Activated T-helper 9 cell treated with anti-CD3 and anti-CD28 coated beads, Interleukin-2, amount 50 U/mL, for 16 hours (primary cell): ENCODE data around the gene BTBD19.
"Not testable (repeated sequence)": the region's sequence is repeated elsewhere in the genome, so short reads cannot be mapped to it uniquely, and the experiment has no call there.

ENCODE experiments used
- DNase-seq: peaks from one replicate; pipeline ENCODE4 v3.0.0-alpha.2; 2020; ENCODE audit warnings: low read depth

Gene BTBD19

GRCh38 chr1:44787506-44787905 is 20.8 kb upstream of the BTBD19 start:
- DNase-seq, result no peak

- DNase-seq, result no peak
Observed at GRCh38 chr1:44788120-44788860, 20.0 kb upstream of the BTBD19 start, which contains the start of gene BEST4. Gene BEST4, minus strand, starts transcription at chr1:44788170. Its CDS starts 465 bp downstream, at chr1:44787705.

- DNase-seq, result no peak
Observed at GRCh38 chr1:44790968-44791801, 17.1 kb upstream of the BTBD19 start.

GRCh38 chr1:44792736-44793502 is 15.4 kb upstream of the BTBD19 start:
- no peak for DNase-seq

GRCh38 chr1:44797886-44798285 is 10.4 kb upstream of the BTBD19 start:
- not testable (repeated sequence) for DNase-seq

GRCh38 chr1:44798481-44799365 is 9.6 kb upstream of the BTBD19 start:
- no peak for DNase-seq

GRCh38 chr1:44799770-44800584 is 8.3 kb upstream of the BTBD19 start, which contains the start of gene PLK3:
Gene PLK3, plus strand, starts transcription at chr1:44800377. Its CDS starts 87 bp downstream, at chr1:44800464.
- peak; percentile 96 for DNase-seq

GRCh38 chr1:44801491-44802305 is 6.6 kb upstream of the BTBD19 start:
- DNase-seq, result no peak

- DNase-seq, result no peak
Observed at GRCh38 chr1:44802306-44803061, 5.8 kb upstream of the BTBD19 start.

GRCh38 chr1:44803062-44803311 is 5.3 kb upstream of the BTBD19 start:
- DNase-seq, result no peak

GRCh38 chr1:44803312-44804095 is 4.8 kb upstream of the BTBD19 start:
- no peak for DNase-seq

GRCh38 chr1:44805311-44806024 is 2.9 kb upstream of the BTBD19 start:
- no peak for DNase-seq

GRCh38 chr1:44806025-44806703 is 2.2 kb upstream of the BTBD19 start:
- DNase-seq, result no peak

- DNase-seq, result no peak
Observed at GRCh38 chr1:44806704-44807363, 1.5 kb upstream of the BTBD19 start, which contains the start of gene DYNLT4. Gene DYNLT4, minus strand, starts transcription at chr1:44807351. Its CDS starts 683 bp downstream, at chr1:44806668.

- peak; percentile 80 for DNase-seq
Observed at GRCh38 chr1:44807364-44808062, 810 bp upstream of the BTBD19 start.
